Measurements from ENCODE around the gene ASRGL1. TPM values are rescaled to one million over a fixed set of nuclear protein-coding genes. Genes with fewer than 3 reads are reported as not detected.

ASRGL1 gene
- total RNA-seq, 1 experiment from 2014 or later, result 51.6 TPM

- POLR2A ChIA-PET, result no interaction called here
- Mint-ChIP-seq H3K27ac (no peak overlapping the region), H3K36me3 (no peaks in the 10 kb centered on the region), H3K9me3 (no peaks in the 10 kb centered on the region), H3K27me3 (ENCODE audit: low read depth) (peaks cover 15% of the 10 kb centered on the region), H3K4me1 (peaks cover 17% of the 10 kb centered on the region), H3K4me3 (no peak overlapping the region)
- CTCF ChIA-PET, result interaction anchor here (1.2 to 2.2 kb wide), 5 partner anchors 12 to 151 kb away, joined by 3 to 7 read pairs (median 3); no protein-coding TSS in a partner anchor
- DNase-seq (ENCODE audit: low spot score), result no peak
- TF ChIP-seq, protein P1, sequence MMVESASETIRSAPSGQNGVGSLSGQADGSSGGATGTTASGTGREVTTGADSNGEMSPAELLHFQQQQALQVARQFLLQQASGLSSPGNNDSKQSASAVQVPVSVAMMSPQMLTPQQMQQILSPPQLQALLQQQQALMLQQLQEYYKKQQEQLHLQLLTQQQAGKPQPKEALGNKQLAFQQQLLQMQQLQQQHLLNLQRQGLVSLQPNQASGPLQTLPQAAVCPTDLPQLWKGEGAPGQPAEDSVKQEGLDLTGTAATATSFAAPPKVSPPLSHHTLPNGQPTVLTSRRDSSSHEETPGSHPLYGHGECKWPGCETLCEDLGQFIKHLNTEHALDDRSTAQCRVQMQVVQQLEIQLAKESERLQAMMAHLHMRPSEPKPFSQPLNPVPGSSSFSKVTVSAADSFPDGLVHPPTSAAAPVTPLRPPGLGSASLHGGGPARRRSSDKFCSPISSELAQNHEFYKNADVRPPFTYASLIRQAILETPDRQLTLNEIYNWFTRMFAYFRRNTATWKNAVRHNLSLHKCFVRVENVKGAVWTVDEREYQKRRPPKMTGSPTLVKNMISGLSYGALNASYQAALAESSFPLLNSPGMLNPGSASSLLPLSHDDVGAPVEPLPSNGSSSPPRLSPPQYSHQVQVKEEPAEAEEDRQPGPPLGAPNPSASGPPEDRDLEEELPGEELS (CRISPR knock-in tag; IDR thresholded peaks at IDR 0.05), result no peak
- TF ChIP-seq CBFB (CRISPR knock-in tag; IDR thresholded peaks at IDR 0.05; ENCODE audit: low read depth) (no peak), MXD4 (CRISPR knock-in tag; IDR thresholded peaks at IDR 0.05; ENCODE audit: borderline replicate concordance) (no peak), ATF1 (CRISPR knock-in tag; IDR thresholded peaks at IDR 0.05) (no peak), GTF2I (CRISPR knock-in tag; conservative IDR thresholded peaks at IDR 0.05) (no peak), PRRX2 (CRISPR knock-in tag; IDR thresholded peaks at IDR 0.05) (no peak), FOXJ3 (CRISPR knock-in tag; IDR thresholded peaks at IDR 0.05; ENCODE audit: borderline replicate concordance) (no peak), ESRRA (CRISPR knock-in tag; IDR thresholded peaks at IDR 0.05; ENCODE audit: borderline replicate concordance) (no peak), ZNF423 (CRISPR knock-in tag; IDR thresholded peaks at IDR 0.05) (no peak), NFATC4 (CRISPR knock-in tag; IDR thresholded peaks at IDR 0.05) (no peak), USF1 (CRISPR knock-in tag; IDR thresholded peaks at IDR 0.05) (no peak), OVOL2 (CRISPR knock-in tag; IDR thresholded peaks at IDR 0.05; ENCODE audit: borderline replicate concordance) (no peak), NFE2L1 (CRISPR knock-in tag; IDR thresholded peaks at IDR 0.05) (no peak), SP1 (CRISPR knock-in tag; conservative IDR thresholded peaks at IDR 0.05) (no peak)
- TF ChIP-seq, protein P2, sequence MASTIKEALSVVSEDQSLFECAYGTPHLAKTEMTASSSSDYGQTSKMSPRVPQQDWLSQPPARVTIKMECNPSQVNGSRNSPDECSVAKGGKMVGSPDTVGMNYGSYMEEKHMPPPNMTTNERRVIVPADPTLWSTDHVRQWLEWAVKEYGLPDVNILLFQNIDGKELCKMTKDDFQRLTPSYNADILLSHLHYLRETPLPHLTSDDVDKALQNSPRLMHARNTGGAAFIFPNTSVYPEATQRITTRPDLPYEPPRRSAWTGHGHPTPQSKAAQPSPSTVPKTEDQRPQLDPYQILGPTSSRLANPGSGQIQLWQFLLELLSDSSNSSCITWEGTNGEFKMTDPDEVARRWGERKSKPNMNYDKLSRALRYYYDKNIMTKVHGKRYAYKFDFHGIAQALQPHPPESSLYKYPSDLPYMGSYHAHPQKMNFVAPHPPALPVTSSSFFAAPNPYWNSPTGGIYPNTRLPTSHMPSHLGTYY (CRISPR knock-in tag; IDR thresholded peaks at IDR 0.05), result no peak
- TF ChIP-seq, protein P3, sequence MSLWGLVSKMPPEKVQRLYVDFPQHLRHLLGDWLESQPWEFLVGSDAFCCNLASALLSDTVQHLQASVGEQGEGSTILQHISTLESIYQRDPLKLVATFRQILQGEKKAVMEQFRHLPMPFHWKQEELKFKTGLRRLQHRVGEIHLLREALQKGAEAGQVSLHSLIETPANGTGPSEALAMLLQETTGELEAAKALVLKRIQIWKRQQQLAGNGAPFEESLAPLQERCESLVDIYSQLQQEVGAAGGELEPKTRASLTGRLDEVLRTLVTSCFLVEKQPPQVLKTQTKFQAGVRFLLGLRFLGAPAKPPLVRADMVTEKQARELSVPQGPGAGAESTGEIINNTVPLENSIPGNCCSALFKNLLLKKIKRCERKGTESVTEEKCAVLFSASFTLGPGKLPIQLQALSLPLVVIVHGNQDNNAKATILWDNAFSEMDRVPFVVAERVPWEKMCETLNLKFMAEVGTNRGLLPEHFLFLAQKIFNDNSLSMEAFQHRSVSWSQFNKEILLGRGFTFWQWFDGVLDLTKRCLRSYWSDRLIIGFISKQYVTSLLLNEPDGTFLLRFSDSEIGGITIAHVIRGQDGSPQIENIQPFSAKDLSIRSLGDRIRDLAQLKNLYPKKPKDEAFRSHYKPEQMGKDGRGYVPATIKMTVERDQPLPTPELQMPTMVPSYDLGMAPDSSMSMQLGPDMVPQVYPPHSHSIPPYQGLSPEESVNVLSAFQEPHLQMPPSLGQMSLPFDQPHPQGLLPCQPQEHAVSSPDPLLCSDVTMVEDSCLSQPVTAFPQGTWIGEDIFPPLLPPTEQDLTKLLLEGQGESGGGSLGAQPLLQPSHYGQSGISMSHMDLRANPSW (CRISPR knock-in tag; conservative IDR thresholded peaks at IDR 0.05; ENCODE audit: low read depth), result no peak
- TF ChIP-seq, protein P4, sequence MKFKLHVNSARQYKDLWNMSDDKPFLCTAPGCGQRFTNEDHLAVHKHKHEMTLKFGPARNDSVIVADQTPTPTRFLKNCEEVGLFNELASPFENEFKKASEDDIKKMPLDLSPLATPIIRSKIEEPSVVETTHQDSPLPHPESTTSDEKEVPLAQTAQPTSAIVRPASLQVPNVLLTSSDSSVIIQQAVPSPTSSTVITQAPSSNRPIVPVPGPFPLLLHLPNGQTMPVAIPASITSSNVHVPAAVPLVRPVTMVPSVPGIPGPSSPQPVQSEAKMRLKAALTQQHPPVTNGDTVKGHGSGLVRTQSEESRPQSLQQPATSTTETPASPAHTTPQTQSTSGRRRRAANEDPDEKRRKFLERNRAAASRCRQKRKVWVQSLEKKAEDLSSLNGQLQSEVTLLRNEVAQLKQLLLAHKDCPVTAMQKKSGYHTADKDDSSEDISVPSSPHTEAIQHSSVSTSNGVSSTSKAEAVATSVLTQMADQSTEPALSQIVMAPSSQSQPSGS (CRISPR knock-in tag; IDR thresholded peaks at IDR 0.05; ENCODE audit: borderline replicate concordance, low read depth), result no peak
- TF ChIP-seq, protein P5, sequence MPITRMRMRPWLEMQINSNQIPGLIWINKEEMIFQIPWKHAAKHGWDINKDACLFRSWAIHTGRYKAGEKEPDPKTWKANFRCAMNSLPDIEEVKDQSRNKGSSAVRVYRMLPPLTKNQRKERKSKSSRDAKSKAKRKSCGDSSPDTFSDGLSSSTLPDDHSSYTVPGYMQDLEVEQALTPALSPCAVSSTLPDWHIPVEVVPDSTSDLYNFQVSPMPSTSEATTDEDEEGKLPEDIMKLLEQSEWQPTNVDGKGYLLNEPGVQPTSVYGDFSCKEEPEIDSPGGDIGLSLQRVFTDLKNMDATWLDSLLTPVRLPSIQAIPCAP (CRISPR knock-in tag; IDR thresholded peaks at IDR 0.05), result no peak
- TF ChIP-seq, protein P6, sequence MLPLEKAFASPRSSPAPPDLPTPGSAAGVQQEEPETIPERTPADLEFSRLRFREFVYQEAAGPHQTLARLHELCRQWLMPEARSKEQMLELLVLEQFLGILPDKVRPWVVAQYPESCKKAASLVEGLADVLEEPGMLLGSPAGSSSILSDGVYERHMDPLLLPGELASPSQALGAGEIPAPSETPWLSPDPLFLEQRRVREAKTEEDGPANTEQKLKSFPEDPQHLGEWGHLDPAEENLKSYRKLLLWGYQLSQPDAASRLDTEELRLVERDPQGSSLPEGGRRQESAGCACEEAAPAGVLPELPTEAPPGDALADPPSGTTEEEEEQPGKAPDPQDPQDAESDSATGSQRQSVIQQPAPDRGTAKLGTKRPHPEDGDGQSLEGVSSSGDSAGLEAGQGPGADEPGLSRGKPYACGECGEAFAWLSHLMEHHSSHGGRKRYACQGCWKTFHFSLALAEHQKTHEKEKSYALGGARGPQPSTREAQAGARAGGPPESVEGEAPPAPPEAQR (CRISPR knock-in tag; IDR thresholded peaks at IDR 0.05), result no peak
- TF ChIP-seq, protein P7, sequence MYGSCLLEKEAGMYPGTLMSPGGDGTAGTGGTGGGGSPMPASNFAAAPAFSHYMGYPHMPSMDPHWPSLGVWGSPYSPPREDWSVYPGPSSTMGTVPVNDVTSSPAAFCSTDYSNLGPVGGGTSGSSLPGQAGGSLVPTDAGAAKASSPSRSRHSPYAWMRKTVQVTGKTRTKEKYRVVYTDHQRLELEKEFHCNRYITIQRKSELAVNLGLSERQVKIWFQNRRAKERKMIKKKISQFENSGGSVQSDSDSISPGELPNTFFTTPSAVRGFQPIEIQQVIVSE (CRISPR knock-in tag; IDR thresholded peaks at IDR 0.05; ENCODE audit: borderline replicate concordance), result no peak
- no peak for ATAC-seq
These were observed 14.7 kb upstream of the ASRGL1 start for GRCh38 chr11:62322524-62322923.

Measured in WTC11 (cell line).